K562 (cell line): ENCODE measurements around the gene F11R. TPM values are rescaled to one million over a fixed set of nuclear protein-coding genes. Genes with fewer than 3 reads are reported as not detected.

ENCODE experiments used
- ATAC-seq: fragments of 200-7000 bp; cut with Tn5 transposase; 3 replicates; pipeline ENCODE4 v1.9.1; 2020; ENCODE audit warnings: moderate library complexity
- BruUV-seq: library from RNA; stranded (reverse); fragments of 400-500 nt; replicated peaks from 2 replicates; lab custom pipeline; 2021; lab: Mats Ljungman, UMichigan
- CTCF ChIA-PET: fragments of 300-600 bp; formaldehyde crosslinking; extraction: SDS; loops from one replicate; lab custom pipeline; 2021; ENCODE audit warnings: low intra/inter-chr PET ratio; lab: Yijun Ruan, JAX
- POLR2A ChIA-PET: fragments of 300-600, 350-650 bp; sonication (Branson Sonifier 250); formaldehyde crosslinking; extraction: SDS; loops from one replicate; lab custom pipeline; 2021; ENCODE audit warnings: antibody characterized with exemption, inconsistent platforms; lab: Yijun Ruan, JAX
- DNase-seq, 4 experiments: peaks; one replicate each; pipeline versions ENCODE4 v3.0.0 to v3.0.0-alpha.2; 2011 to 2018; ENCODE audit warnings: low spot score in 3 of 4, mixed read lengths in 3 of 4; ENCODE audit errors: extremely low read depth in 1 of 4
- FAIRE-seq: peaks from 2 replicates; lab custom pipeline; 2011; peaks lifted over from hg19 to GRCh38; lab: Jason Lieb, UNC
- H2AFZ ChIP-seq: 2 replicates; pipeline ENCODE4 v1.6.0; 2011; ENCODE audit warnings: low read depth, low read length, control low read depth, inconsistent platforms
- H3K27ac ChIP-seq: fragments of 200-600 bp; 3 replicates; pipeline ENCODE4 v1.8.0; 2011; ENCODE audit warnings: low read depth, mild to moderate bottlenecking, control low read depth, inconsistent platforms, low read length, moderate library complexity, mixed read lengths; ENCODE audit errors: extremely low read depth
- H3K27me3 ChIP-seq, 2 experiments: fragments of 300-600 bp in 1 of 2; 2 replicates in 1 of 2; 3 replicates in 1 of 2; pipeline versions ENCODE4 v1.6.0 to v1.8.0; 2011; ENCODE audit warnings: inconsistent platforms in 2 of 2, low read length in 2 of 2, mild to moderate bottlenecking in 1 of 2, mixed read lengths in 1 of 2, moderate library complexity in 1 of 2; ENCODE audit not compliant: control insufficient read depth in 2 of 2, insufficient read depth in 2 of 2
- H3K36me3 ChIP-seq: fragments of 300-600 bp; 3 replicates; pipeline ENCODE4 v1.8.0; 2011; ENCODE audit warnings: mild to moderate bottlenecking, low read length, inconsistent platforms; ENCODE audit not compliant: control insufficient read depth, insufficient read depth
- H3K4me1 ChIP-seq, 2 experiments: fragments of 200-600 bp in 1 of 2; replicated peaks in 1 of 2; 2 replicates in 1 of 2; 3 replicates in 1 of 2; pipeline versions ENCODE4 v1.5.1 to v1.8.0; 2011; ENCODE audit warnings: inconsistent platforms in 2 of 2, low read length in 2 of 2, mild to moderate bottlenecking in 1 of 2, mixed read lengths in 1 of 2, moderate library complexity in 1 of 2; ENCODE audit not compliant: control insufficient read depth in 2 of 2, insufficient read depth in 2 of 2
- H3K4me2 ChIP-seq: 2 replicates; pipeline ENCODE4 v1.6.1; 2011; ENCODE audit warnings: low read length, control low read depth, inconsistent platforms, mixed read lengths; ENCODE audit not compliant: insufficient read depth
- H3K4me3 ChIP-seq: fragments of 200-600 bp; sonication (generic), shearing (Covaris generic); 2 replicates; pipeline ENCODE4 v1.5.1; 2016; ENCODE audit warnings: control low read depth, inconsistent platforms
- H3K79me2 ChIP-seq: fragments of 200-600 bp; 3 replicates; pipeline ENCODE4 v1.8.0; 2011; ENCODE audit warnings: low read length, inconsistent platforms; ENCODE audit not compliant: control insufficient read depth, insufficient read depth
- H3K9ac ChIP-seq, 2 experiments: 2 replicates each; pipeline versions ENCODE4 v1.6.0 to v1.6.1; 2011; ENCODE audit warnings: low read depth in 2 of 2, low read length in 2 of 2, control low read depth in 1 of 2, inconsistent platforms in 1 of 2, mild to moderate bottlenecking in 1 of 2, mixed read lengths in 1 of 2; ENCODE audit not compliant: insufficient read depth in 1 of 2
- H3K9me1 ChIP-seq: one replicate; pipeline ENCODE4 v1.6.0; 2011; ENCODE audit warnings: inconsistent platforms, mild to moderate bottlenecking, low read length, moderate library complexity; ENCODE audit not compliant: control insufficient read depth, insufficient read depth
- H3K9me3 ChIP-seq: replicated peaks from 2 replicates; pipeline ENCODE4 v1.5.1; 2011; ENCODE audit warnings: low read depth, low read length, inconsistent platforms; ENCODE audit not compliant: control insufficient read depth, insufficient read depth
- H4K20me1 ChIP-seq: replicated peaks from 2 replicates; pipeline ENCODE4 v1.6.1; 2011; ENCODE audit warnings: low read length, inconsistent platforms, mixed read lengths; ENCODE audit not compliant: control insufficient read depth, insufficient read depth
- HDAC6 ChIP-seq: IDR thresholded peaks from 2 replicates; pipeline ENCODE4 v1.6.1; 2012; ENCODE audit warnings: low read depth, mild to moderate bottlenecking, control low read depth, inconsistent platforms, low read length, moderate library complexity
- WGBS: fragments of 100-300 bp; shearing (Covaris generic); methylation state at CpG from one replicate; pipeline ENCODE4 v1.1.6; 2016; ENCODE audit warnings: low coverage, mixed read lengths; ENCODE audit not compliant: insufficient coverage; ENCODE audit errors: missing lambda C conversion rate; 5-methylcytosine and 5-hydroxymethylcytosine counted together
- in situ Hi-C: fragments of 300-500 bp; cut with MboI; formaldehyde crosslinking; loops from 4 replicates; pipeline ENCODE4 v1.15.0; 2018; ENCODE audit warnings: inconsistent platforms, mixed read lengths
- intact Hi-C: fragments of 100-400 bp; cut with micrococcal nuclease; formaldehyde crosslinking; loops from 2 replicates; pipeline ENCODE4 v1.14.2; 2022
- polyA plus RNA-seq, 8 experiments: library from polyadenylated mRNA; depleted of rRNA in 4 of 8; stranded (reverse) in 5 of 8; unstranded in 3 of 8; fragments of >200 nt; fragmentation: Nextera tagmentation in 2 of 8; fragmentation: Illumina TruSeq in 1 of 8; extraction: Ambion mirVana in 2 of 8; extraction: Trizol in 1 of 8; gene quantifications; 2 replicates each; pipeline versions ENCODE4 v1.2.1 to v1.2.3, GENCODE V29; 2011 to 2014; ENCODE audit warnings: inconsistent platforms in 1 of 8, missing spikeins in 1 of 8
- total RNA-seq, 7 experiments: library from RNA; depleted of rRNA in 6 of 7; stranded (reverse); fragments of >200 nt in 6 of 7; fragmentation: Illumina TruSeq in 2 of 7; extraction: Trizol in 2 of 7; gene quantifications; 2 replicates each; pipeline versions ENCODE4 v1.2.1 to v1.2.3, GENCODE V29; 2011 to 2021; ENCODE audit warnings: low replicate concordance in 1 of 7
- TF ChIP-seq, protein P1 (sequence below), 3 experiments: IDR thresholded peaks in 2 of 3; conservative IDR thresholded peaks in 1 of 3; 2 replicates each; pipeline ENCODE4 v1.5.1; 2011 to 2012; ENCODE audit warnings: low read length in 3 of 3, mild to moderate bottlenecking in 3 of 3, control low read depth in 2 of 3, improper control_type of control experiment in 1 of 3, inconsistent platforms in 1 of 3, low read depth in 1 of 3, mixed read lengths in 1 of 3, moderate library complexity in 1 of 3; ENCODE audit not compliant: insufficient read depth in 2 of 3

Gene F11R
- total and polyA plus RNA-seq, 9 of the 15 experiments (the other 6 are each of a cell fraction or from before 2014, with no cell fraction given): 27.4 to 187 (median 52.5) TPM

DNA sequence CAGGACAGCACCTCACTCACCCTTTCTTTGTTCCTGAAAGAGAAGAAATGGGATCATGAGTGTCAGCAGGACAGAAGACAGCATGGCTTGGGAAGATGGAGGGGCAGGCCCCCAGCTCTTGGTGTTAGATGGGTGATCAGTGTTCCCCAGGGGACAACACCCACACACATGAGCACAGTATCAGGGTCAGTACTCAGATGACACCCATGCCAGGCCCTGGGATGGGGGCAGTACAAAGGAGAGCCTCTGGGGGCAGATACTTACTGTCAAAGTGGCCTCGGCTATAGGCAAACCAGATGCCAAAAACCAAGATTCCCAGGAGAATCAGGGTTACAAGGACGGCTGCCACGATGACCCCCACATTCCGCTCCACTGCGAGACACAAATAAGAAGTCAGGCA is 21.6 kb downstream of the F11R start:
- Histone ChIP-seq H3K4me3 (no peak overlapping the region), H3K4me2 (no peak overlapping the region), H3K27me3 (no peaks in the 10 kb centered on the region), H3K36me3 (peaks cover 59% of the 10 kb centered on the region), H2AFZ (no peak overlapping the region), H3K4me1 (peaks cover 7 to 19% of the 10 kb centered on the region in 2 experiments; a peak in 3 of 5 replicates), H3K27ac (no peak overlapping the region; the same call in 2 of the 3 replicates), H3K9me3 (no peaks in the 10 kb centered on the region), H3K9me1 (no peaks in the 10 kb centered on the region), H3K79me2 (peaks cover 5% of the 10 kb centered on the region), H3K9ac (no peak overlapping the region), H4K20me1 (no peaks in the 10 kb centered on the region)
- intact Hi-C loops (no loop called here), in situ Hi-C loops (loop anchor here (10.0 kb wide), 1 partner anchor 95 kb away; the partner anchor contains the start of gene KLHDC9)
- 84% methylated on average over 5 of the region's 5 CpGs for WGBS
- DNase-seq (no peak), FAIRE-seq (no peak), ATAC-seq (peak; percentile 26; the same call in 1 of the 3 replicates)
- BruUV-seq: no TSS peak
- ChIA-PET CTCF (no interaction called here), POLR2A (interaction anchor here (1.0 kb wide), 1 partner anchor 182 kb away, joined by 3 read pairs; no protein-coding TSS in a partner anchor)
- TF ChIP-seq, protein P1, sequence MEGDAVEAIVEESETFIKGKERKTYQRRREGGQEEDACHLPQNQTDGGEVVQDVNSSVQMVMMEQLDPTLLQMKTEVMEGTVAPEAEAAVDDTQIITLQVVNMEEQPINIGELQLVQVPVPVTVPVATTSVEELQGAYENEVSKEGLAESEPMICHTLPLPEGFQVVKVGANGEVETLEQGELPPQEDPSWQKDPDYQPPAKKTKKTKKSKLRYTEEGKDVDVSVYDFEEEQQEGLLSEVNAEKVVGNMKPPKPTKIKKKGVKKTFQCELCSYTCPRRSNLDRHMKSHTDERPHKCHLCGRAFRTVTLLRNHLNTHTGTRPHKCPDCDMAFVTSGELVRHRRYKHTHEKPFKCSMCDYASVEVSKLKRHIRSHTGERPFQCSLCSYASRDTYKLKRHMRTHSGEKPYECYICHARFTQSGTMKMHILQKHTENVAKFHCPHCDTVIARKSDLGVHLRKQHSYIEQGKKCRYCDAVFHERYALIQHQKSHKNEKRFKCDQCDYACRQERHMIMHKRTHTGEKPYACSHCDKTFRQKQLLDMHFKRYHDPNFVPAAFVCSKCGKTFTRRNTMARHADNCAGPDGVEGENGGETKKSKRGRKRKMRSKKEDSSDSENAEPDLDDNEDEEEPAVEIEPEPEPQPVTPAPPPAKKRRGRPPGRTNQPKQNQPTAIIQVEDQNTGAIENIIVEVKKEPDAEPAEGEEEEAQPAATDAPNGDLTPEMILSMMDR (IDR thresholded peaks at IDR 0.05 in 2 of 3, conservative IDR thresholded peaks at IDR 0.05 in 1 of 3; ENCODE audit: insufficient read depth in 2 of 3, low read depth in 1 of 3, low read length in 3 of 3): peak in 1 of 3 experiments; percentile 12; a peak in 2 of 6 replicates
- no peak for TF ChIP-seq HDAC6
